Measurements from ENCODE around the gene ADGRD2. TPM values are rescaled to one million over a fixed set of nuclear protein-coding genes. Genes with fewer than 3 reads are reported as not detected.

The ADGRD2 gene
- total and polyA plus RNA-seq, 2 of the 13 experiments (the other 11 are each of a cell fraction or from before 2014, with no cell fraction given), result not detected

- no peak for TF ChIP-seq ZBTB40 (IDR thresholded peaks at IDR 0.05)
- 0 out of 2 replicates have a peak, but pooled peaks have one; percentile 26 for TF ChIP-seq ZBTB40 (CRISPR knock-in tag; IDR thresholded peaks at IDR 0.05)
- no peak for TF ChIP-seq ZBTB21 (CRISPR knock-in tag; IDR thresholded peaks at IDR 0.05)
- TF ChIP-seq SMYD3 (CRISPR knock-in tag; IDR thresholded peaks at IDR 0.05), result no peak
- no peak for TF ChIP-seq ATF2 (CRISPR knock-in tag; IDR thresholded peaks at IDR 0.05)
- TF ChIP-seq EED (CRISPR knock-in tag; IDR thresholded peaks at IDR 0.05), result 0 out of 2 replicates have a peak, but pooled peaks have one; percentile 56
- TF ChIP-seq PHF8 (CRISPR knock-in tag; IDR thresholded peaks at IDR 0.05), result no peak
- TF ChIP-seq ZMYM4 (CRISPR knock-in tag; IDR thresholded peaks at IDR 0.05), result 0 out of 2 replicates have a peak, but pooled peaks have one; percentile 22
- TF ChIP-seq KLF6 (CRISPR knock-in tag; IDR thresholded peaks at IDR 0.05), result no peak
- TF ChIP-seq FOXJ3 (CRISPR knock-in tag; IDR thresholded peaks at IDR 0.05; ENCODE audit: borderline replicate concordance), result no peak
- no peak for TF ChIP-seq ZNF496 (CRISPR knock-in tag; IDR thresholded peaks at IDR 0.05; ENCODE audit: insufficient replicate concordance)
- no peak for TF ChIP-seq CREM (IDR thresholded peaks at IDR 0.05)
- TF ChIP-seq CREM (CRISPR knock-in tag; IDR thresholded peaks at IDR 0.05), result no peak
- TF ChIP-seq ETS1 (CRISPR knock-in tag; IDR thresholded peaks at IDR 0.05), result no peak
- no peak for TF ChIP-seq SIX4 (CRISPR knock-in tag; IDR thresholded peaks at IDR 0.05)
- TF ChIP-seq RAD21 (CRISPR knock-in tag; IDR thresholded peaks at IDR 0.05), result no peak
Observed at GRCh38 chr9:124479947-124480620, 29.8 kb downstream of the ADGRD2 start (continued).

Measured in HepG2 (cell line).